Effector memory CD4-positive, alpha-beta T cell (primary cell): ENCODE measurements around the gene PYDC1.
A peak's percentile ranks its signal among the peaks of the same experiment; 100 is the strongest.
"Not testable (repeated sequence)": the region's sequence is repeated elsewhere in the genome, so short reads cannot be mapped to it uniquely, and the experiment has no call there.

Experiments
- DNase-seq, 3 donors: peaks; one replicate each; pipeline ENCODE4 v3.0.0-alpha.2; 2020
- H3K27ac ChIP-seq: 2 replicates; pipeline ENCODE4 v1.7.0; 2013; ENCODE audit warnings: mild to moderate bottlenecking, low read length, moderate library complexity; ENCODE audit not compliant: insufficient read depth, poor library complexity, severe bottlenecking
- H3K27me3 ChIP-seq: replicated peaks from 2 replicates; pipeline ENCODE4 v1.7.0; 2013; ENCODE audit warnings: mild to moderate bottlenecking, low read length; ENCODE audit not compliant: insufficient read depth, control insufficient read depth, poor library complexity, severe bottlenecking
- H3K36me3 ChIP-seq: 2 replicates; pipeline ENCODE4 v1.7.0; 2013; ENCODE audit warnings: mild to moderate bottlenecking, low read length, moderate library complexity; ENCODE audit not compliant: control insufficient read depth, insufficient read depth
- H3K4me1 ChIP-seq: 2 replicates; pipeline ENCODE4 v1.7.0; 2013; ENCODE audit warnings: low read length, mild to moderate bottlenecking; ENCODE audit not compliant: control insufficient read depth, insufficient read depth, poor library complexity, severe bottlenecking
- H3K4me3 ChIP-seq: 2 replicates; pipeline ENCODE4 v1.7.0; 2013; ENCODE audit warnings: low read length, low read depth, mild to moderate bottlenecking; ENCODE audit not compliant: insufficient read depth, poor library complexity, severe bottlenecking
- H3K9me3 ChIP-seq: 2 replicates; pipeline ENCODE4 v1.7.0; 2013; ENCODE audit warnings: mild to moderate bottlenecking, low read length, moderate library complexity; ENCODE audit not compliant: control insufficient read depth

PYDC1 gene

GRCh38 chr16:31204871-31205666, 11.9 kb downstream of the PYDC1 start:
- no peak overlapping the region for H3K4me3 ChIP-seq
- H3K36me3 ChIP-seq, result no peaks in the 10 kb centered on the region
- no peak overlapping the region for H3K27ac ChIP-seq
- H3K27me3 ChIP-seq, result no peaks in the 10 kb centered on the region
- no peaks in the 10 kb centered on the region for H3K9me3 ChIP-seq
- peaks cover 26% of the 10 kb centered on the region for H3K4me1 ChIP-seq
- no peak for DNase-seq

- Histone ChIP-seq H3K4me3 (peak within 1 kb of the TSS; percentile 87), H3K9me3 (no peaks in the 10 kb centered on the region), H3K36me3 (no peaks in the 10 kb centered on the region), H3K27me3 (no peaks in the 10 kb centered on the region), H3K4me1 (peaks cover 34% of the 10 kb centered on the region), H3K27ac (peak within 1 kb of the TSS; percentile 53)
- DNase-seq, result peak in 2 of 3 donors; percentile 18 to 20
These were observed 14.2 kb downstream of the PYDC1 start, which contains the start of gene PYCARD for GRCh38 chr16:31202414-31203375. Gene PYCARD (minus strand): TSS chr16:31202760. CDS start chr16:31202690, 70 bp downstream.

- DNase-seq, result peak in 2 of 3 donors; percentile 21 to 28
- Histone ChIP-seq H3K4me3 (peak overlapping the region; percentile 87), H3K27ac (peak overlapping the region; percentile 53), H3K36me3 (no peaks in the 10 kb centered on the region), H3K9me3 (no peaks in the 10 kb centered on the region), H3K4me1 (peaks cover 34% of the 10 kb centered on the region), H3K27me3 (no peaks in the 10 kb centered on the region)
These were observed 15.1 kb downstream of the PYDC1 start for GRCh38 chr16:31201582-31202413.

GRCh38 chr16:31200821-31201568, 15.9 kb downstream of the PYDC1 start:
- Histone ChIP-seq H3K4me3 (peak overlapping the region; percentile 87), H3K27me3 (no peaks in the 10 kb centered on the region), H3K27ac (peak overlapping the region; percentile 53), H3K36me3 (peaks cover 4% of the 10 kb centered on the region), H3K4me1 (peaks cover 34% of the 10 kb centered on the region), H3K9me3 (no peaks in the 10 kb centered on the region)
- peak in 2 of 3 donors; percentile 26 to 31 for DNase-seq

DNA sequence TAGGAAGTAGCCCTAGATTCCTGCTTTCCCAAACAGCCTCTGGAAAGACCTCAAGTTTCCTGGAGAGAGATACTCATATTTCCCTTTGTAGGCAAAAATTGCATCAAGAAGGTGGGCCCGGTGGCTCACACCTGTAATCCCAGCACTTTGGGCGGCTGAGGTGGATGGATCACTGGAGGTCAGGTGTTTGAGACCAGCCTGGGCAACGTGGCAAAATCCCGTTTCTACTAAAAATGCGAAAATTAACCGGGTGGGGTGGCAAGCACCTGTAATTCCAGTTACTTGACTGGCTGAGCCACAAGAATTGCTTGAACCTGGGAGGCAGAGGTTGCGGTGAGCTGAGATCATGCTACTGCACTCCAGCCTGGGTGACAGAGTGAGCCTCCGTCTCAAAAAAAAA, 16.8 kb downstream of the PYDC1 start:
- not testable (repeated sequence) for H3K27ac ChIP-seq, DNase-seq, H3K4me3 ChIP-seq, H3K9me3 ChIP-seq, H3K27me3 ChIP-seq
- Histone ChIP-seq H3K36me3 (peaks cover 11% of the 10 kb centered on the region), H3K4me1 (peaks cover 34% of the 10 kb centered on the region)

- no peak for DNase-seq
- Histone ChIP-seq H3K4me3 (no peak overlapping the region), H3K4me1 (peaks cover 34% of the 10 kb centered on the region), H3K27me3 (no peaks in the 10 kb centered on the region), H3K36me3 (peaks cover 16% of the 10 kb centered on the region), H3K9me3 (no peaks in the 10 kb centered on the region), H3K27ac (no peak overlapping the region)
These were observed 17.4 kb downstream of the PYDC1 start for GRCh38 chr16:31199430-31200041.

- no peaks in the 10 kb centered on the region for H3K27me3 ChIP-seq
- no peaks in the 10 kb centered on the region for H3K9me3 ChIP-seq
- H3K4me3 ChIP-seq, result no peak overlapping the region
- H3K27ac ChIP-seq, result no peak overlapping the region
- DNase-seq, result no peak
- peaks cover 26% of the 10 kb centered on the region for H3K36me3 ChIP-seq
- H3K4me1 ChIP-seq, result peaks cover 34% of the 10 kb centered on the region
These were observed 18.6 kb downstream of the PYDC1 start for GRCh38 chr16:31198207-31198882.

DNA sequence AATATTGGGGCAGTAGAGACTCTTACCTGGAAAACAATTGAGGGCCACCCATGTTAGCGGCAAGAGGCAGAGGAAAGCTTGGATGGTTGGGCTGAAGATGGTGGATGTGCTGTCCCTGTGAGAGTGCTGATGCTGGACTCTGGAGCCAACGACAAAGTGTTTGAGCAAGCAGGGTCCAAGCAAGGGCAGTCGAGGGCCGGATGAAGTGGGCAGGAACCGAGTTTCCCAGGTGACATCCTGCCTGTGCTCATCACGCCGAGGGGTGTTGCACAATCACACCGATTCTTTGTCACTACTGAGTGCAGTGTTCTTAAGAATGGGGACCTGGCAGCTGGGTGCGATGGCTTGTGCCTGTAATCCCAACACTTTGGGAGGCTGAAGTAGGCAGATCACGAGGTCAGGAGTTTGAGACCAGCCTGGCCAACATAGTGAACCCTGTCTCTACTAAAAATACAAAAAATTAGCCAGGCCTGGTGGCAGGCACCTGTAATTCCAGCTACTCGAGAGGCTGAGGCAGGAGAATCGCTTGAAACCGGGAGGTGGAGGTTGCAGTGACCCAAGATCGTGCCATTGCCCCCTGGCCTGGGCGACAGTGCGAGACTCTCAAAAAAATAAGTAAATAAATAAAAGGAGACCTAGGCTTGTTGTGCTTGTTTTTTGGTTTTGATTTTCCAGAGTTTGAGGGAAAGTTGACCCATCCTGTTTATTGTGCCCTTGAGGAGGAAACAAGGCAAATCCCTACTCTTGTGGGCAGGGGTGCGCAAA, 20.4 kb downstream of the PYDC1 start:
- Histone ChIP-seq H3K9me3 (no peaks in the 10 kb centered on the region), H3K36me3 (peaks cover 43% of the 10 kb centered on the region), H3K27me3 (no peaks in the 10 kb centered on the region), H3K4me3 (no peak overlapping the region), H3K4me1 (peaks cover 22% of the 10 kb centered on the region), H3K27ac (no peak overlapping the region)
- DNase-seq, result no peak
